GM23248 (cell line): Measurements from ENCODE around the gene SYT3.

Source experiments
- EZH2 ChIP-seq: fragments of 200-600 bp; sonication (generic); IDR thresholded peaks from 2 replicates; pipeline ENCODE4 v1.6.1; 2018; ENCODE audit warnings: antibody characterized with exemption, mild to moderate bottlenecking; ENCODE audit not compliant: insufficient read depth, poor library complexity, severe bottlenecking
- EZH2phosphoT487 ChIP-seq: fragments of 200-600 bp; sonication (generic); IDR thresholded peaks from 2 replicates; pipeline ENCODE4 v1.6.1; 2018; ENCODE audit warnings: antibody characterized with exemption, moderate library complexity, mild to moderate bottlenecking, low read depth; ENCODE audit not compliant: insufficient read depth

DNA sequence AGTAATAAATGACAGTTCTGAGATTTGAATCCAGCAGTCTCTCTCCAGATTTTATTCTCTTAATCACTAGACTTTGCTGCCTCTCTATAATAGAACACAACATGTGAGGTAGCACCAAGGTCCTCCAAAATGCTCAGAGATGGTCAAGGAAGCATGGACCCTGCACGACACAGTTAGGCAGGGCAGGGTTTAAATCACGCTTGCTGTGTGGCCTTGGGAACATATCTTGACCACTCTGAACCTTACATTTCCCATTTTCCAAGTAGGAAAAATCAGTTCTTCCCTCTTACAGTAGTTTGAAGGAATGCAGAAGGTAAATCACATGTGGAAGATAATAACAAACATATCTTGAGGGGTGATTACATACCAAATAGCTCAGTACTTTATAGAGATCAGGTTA, 6.3 kb downstream of the SYT3 start:
- TF ChIP-seq EZH2 (no peak), EZH2phosphoT487 (no peak)
